Ramos (cell line): ENCODE results near the gene SCAPER.

Experiments used
- in situ Hi-C: fragments of 300-500 bp; cut with MboI; formaldehyde crosslinking; loops from one replicate; pipeline ENCODE4 v1.14.3; 2022; ENCODE audit warnings: low sequenced_read_pairs; ENCODE audit not compliant: unreplicated experiment

Gene SCAPER

GRCh38 chr15:76905013-76905839 lies at the start of gene SCAPER:
SCAPER (minus strand) TSS chr15:76905340; CDS start chr15:76883817, 21,523 bp downstream.
- in situ Hi-C loops: no loop called here

- in situ Hi-C loops: no loop called here
Measured at GRCh38 chr15:76954744-76955143, 49.6 kb upstream of the SCAPER start.

GRCh38 chr15:76953913-76954312 lies 48.8 kb upstream of the SCAPER start:
- in situ Hi-C loops: no loop called here

GRCh38 chr15:76951220-76951619 lies 46.1 kb upstream of the SCAPER start:
- in situ Hi-C loops: no loop called here

- in situ Hi-C loops: no loop called here
Measured at GRCh38 chr15:76947454-76947853, 42.3 kb upstream of the SCAPER start.

GRCh38 chr15:76945494-76946093 lies 40.5 kb upstream of the SCAPER start:
- in situ Hi-C loops: no loop called here

GRCh38 chr15:76942331-76942730 lies 37.2 kb upstream of the SCAPER start:
- in situ Hi-C loops: no loop called here

GRCh38 chr15:76941636-76942035 lies 36.5 kb upstream of the SCAPER start:
- in situ Hi-C loops: no loop called here

GRCh38 chr15:76939715-76940114 lies 34.6 kb upstream of the SCAPER start:
- in situ Hi-C loops: no loop called here

GRCh38 chr15:76938752-76939151 lies 33.6 kb upstream of the SCAPER start:
- in situ Hi-C loops: no loop called here

GRCh38 chr15:76936671-76937070 lies 31.5 kb upstream of the SCAPER start:
- in situ Hi-C loops: no loop called here

- in situ Hi-C loops: no loop called here
Measured at GRCh38 chr15:76935620-76936019, 30.5 kb upstream of the SCAPER start.

- in situ Hi-C loops: no loop called here
Measured at GRCh38 chr15:76932135-76932966, 27.2 kb upstream of the SCAPER start.

- in situ Hi-C loops: no loop called here
Measured at GRCh38 chr15:76931397-76932134, 26.4 kb upstream of the SCAPER start, which contains the start of gene RCN2. RCN2 (plus strand) TSS chr15:76931749; CDS start chr15:76931842, 93 bp downstream.

GRCh38 chr15:76930831-76931396 lies 25.8 kb upstream of the SCAPER start:
- in situ Hi-C loops: no loop called here

- in situ Hi-C loops: no loop called here
Measured at GRCh38 chr15:76929011-76929760, 24.0 kb upstream of the SCAPER start.

- in situ Hi-C loops: no loop called here
Measured at GRCh38 chr15:76928201-76928600, 23.1 kb upstream of the SCAPER start.

- in situ Hi-C loops: no loop called here
Measured at GRCh38 chr15:76916369-76916768, 11.2 kb upstream of the SCAPER start.

GRCh38 chr15:76913737-76914136 lies 8.6 kb upstream of the SCAPER start:
- in situ Hi-C loops: no loop called here
